B cell (primary cell): Measurements from ENCODE around the gene CTSH. TPM values are rescaled to one million over a fixed set of nuclear protein-coding genes. Genes with fewer than 3 reads are reported as not detected.

ENCODE experiments used
- ATAC-seq: fragments of 200-7000 bp; cut with Tn5 transposase; one replicate; pipeline ENCODE4 v1.10.0; 2021; ENCODE audit warnings: low read depth, mild to moderate bottlenecking, moderate number of reproducible peaks, moderate library complexity
- CTCF ChIA-PET: fragments of 350-600 bp; sonication (Branson Sonifier 250); formaldehyde crosslinking; loops from one replicate; lab custom pipeline; 2021; ENCODE audit warnings: antibody characterized with exemption, inconsistent platforms; lab: Charles Lee
- POLR2A ChIA-PET: fragments of 350-600 bp; sonication (Branson Sonifier 250); formaldehyde crosslinking; loops from one replicate; lab custom pipeline; 2021; ENCODE audit warnings: antibody characterized with exemption; lab: Charles Lee
- DNase-seq: peaks from one replicate; pipeline ENCODE4 v3.0.0; 2013
- H2AFZ ChIP-seq: 2 replicates; pipeline ENCODE4 v1.6.1; 2012; ENCODE audit warnings: mild to moderate bottlenecking, low read depth, low read length; ENCODE audit not compliant: insufficient read depth, poor library complexity, severe bottlenecking
- H3K27ac ChIP-seq, 2 donors: 1 replicate in 1 of 2; 2 replicates in 1 of 2; pipeline ENCODE4 v1.5.1; 2012 to 2013; ENCODE audit warnings: low read length in 2 of 2, mild to moderate bottlenecking in 2 of 2, moderate library complexity in 1 of 2
- H3K27me3 ChIP-seq, 4 experiments: fragments of 200-600 bp in 1 of 4; sonication (generic) in 1 of 4; replicated peaks in 1 of 4; 1 replicate in 2 of 4; 2 replicates in 2 of 4; pipeline versions ENCODE4 v1.6.1 to v1.7.0; 2013 to 2016; ENCODE audit warnings: low read length in 3 of 4, mild to moderate bottlenecking in 2 of 4, mixed read lengths in 1 of 4, moderate library complexity in 1 of 4; ENCODE audit not compliant: insufficient read depth in 4 of 4, control insufficient read depth in 3 of 4; ENCODE audit errors: control extremely low read depth in 1 of 4
- H3K36me3 ChIP-seq, 2 experiments: replicated peaks in 1 of 2; 1 replicate in 1 of 2; 2 replicates in 1 of 2; pipeline versions ENCODE4 v1.6.1 to v1.7.1; 2013; ENCODE audit warnings: low read length in 1 of 2; ENCODE audit not compliant: insufficient read depth in 2 of 2, control insufficient read depth in 1 of 2; ENCODE audit errors: control extremely low read depth in 1 of 2, extremely low read depth in 1 of 2
- H3K4me1 ChIP-seq, 2 donors: fragments of 200-600 bp in 1 of 2; sonication (generic) in 1 of 2; 1 replicate in 1 of 2; 2 replicates in 1 of 2; pipeline versions ENCODE4 v1.5.1 to v1.6.1; 2013 to 2017; ENCODE audit warnings: low read length in 2 of 2; ENCODE audit not compliant: control insufficient read depth in 2 of 2, insufficient read depth in 2 of 2
- H3K4me2 ChIP-seq: replicated peaks from 2 replicates; pipeline ENCODE3; 2012; ENCODE audit warnings: mild to moderate bottlenecking, low read depth, low read length; ENCODE audit not compliant: poor library complexity, severe bottlenecking
- H3K4me3 ChIP-seq, 5 experiments: fragments of 200-600 bp in 1 of 5; sonication (generic) in 1 of 5; 1 replicate in 3 of 5; 2 replicates in 2 of 5; pipeline versions ENCODE4 v1.5.1 to v1.7.0; 2011 to 2016; ENCODE audit warnings: low read length in 4 of 5, mild to moderate bottlenecking in 4 of 5, low read depth in 2 of 5, control low read depth in 1 of 5, moderate library complexity in 1 of 5; ENCODE audit not compliant: insufficient read depth in 1 of 5; ENCODE audit errors: control extremely low read depth in 1 of 5, extremely low read depth in 1 of 5
- H3K79me2 ChIP-seq: fragments of 200-600 bp; sonication (generic); one replicate; pipeline ENCODE4 v1.6.0; 2016; ENCODE audit warnings: low read length; ENCODE audit not compliant: control insufficient read depth, insufficient read depth
- H3K9ac ChIP-seq: fragments of 200-600 bp; sonication (generic); 2 replicates; pipeline ENCODE4 v1.6.1; 2017; ENCODE audit warnings: mild to moderate bottlenecking, low read length, moderate library complexity
- H3K9me3 ChIP-seq, 3 donors: one replicate each; pipeline versions ENCODE4 v1.6.1 to v1.7.1; 2013; ENCODE audit warnings: low read length in 2 of 3; ENCODE audit not compliant: control insufficient read depth in 2 of 3, insufficient read depth in 1 of 3; ENCODE audit errors: control extremely low read depth in 1 of 3
- H4K20me1 ChIP-seq: 2 replicates; pipeline ENCODE4 v1.6.0; 2012; ENCODE audit warnings: mild to moderate bottlenecking, low read length; ENCODE audit not compliant: insufficient read depth, control insufficient read depth, poor library complexity, severe bottlenecking
- H3K27ac Mint-ChIP-seq: one replicate; pipeline ENCODE4 v1.8.0; 2021; ENCODE audit warnings: mixed read lengths
- H3K27me3 Mint-ChIP-seq: one replicate; pipeline ENCODE4 v1.8.0; 2021; ENCODE audit warnings: mixed read lengths
- H3K4me1 Mint-ChIP-seq: one replicate; pipeline ENCODE4 v1.8.0; 2021; ENCODE audit warnings: mixed read lengths
- H3K4me3 Mint-ChIP-seq: one replicate; pipeline ENCODE4 v1.8.0; 2021; ENCODE audit warnings: mixed read lengths
- H3K9me3 Mint-ChIP-seq: one replicate; pipeline ENCODE4 v1.8.0; 2022; ENCODE audit warnings: mixed read lengths; ENCODE audit not compliant: insufficient read depth
- EZH2 ChIP-seq: IDR thresholded peaks from 2 replicates; pipeline ENCODE4 v1.6.1; 2012; ENCODE audit warnings: borderline replicate concordance, low read depth, mild to moderate bottlenecking, moderate library complexity, low read length; ENCODE audit not compliant: insufficient read depth, poor library complexity, severe bottlenecking
- WGBS: methylation state at CpG from one replicate; pipeline ENCODE4 v1.1.5; 2013; ENCODE audit warnings: missing lambda C conversion rate; ENCODE audit not compliant: insufficient coverage; 5-methylcytosine and 5-hydroxymethylcytosine counted together
- intact Hi-C: fragments of 100-400 bp; cut with micrococcal nuclease; formaldehyde crosslinking; loops from one replicate; pipeline ENCODE4 v1.10.0; 2022
- polyA plus RNA-seq: library from polyadenylated mRNA; depleted of rRNA; stranded (reverse); fragments of >200 nt; gene quantifications from 2 replicates; pipeline ENCODE4 v1.2.3, GENCODE V29; 2012
- total RNA-seq, 2 donors: library from RNA; stranded (reverse); fragments of 120-200 nt in 1 of 2; gene quantifications; 1 replicate in 1 of 2; 2 replicates in 1 of 2; pipeline versions ENCODE4 v1.2.3 to v1.2.4, GENCODE V29; 2013 to 2022
- TF ChIP-seq, protein P1 (sequence below): fragments of 200-600 bp; IDR thresholded peaks from one replicate; pipeline ENCODE4 v1.8.0; 2022; ENCODE audit warnings: antibody characterized with exemption, mild to moderate bottlenecking

The CTSH gene
- total and polyA plus RNA-seq, 2 donors (not counting 1 experiment from before 2014, with no cell fraction given), result 399 to 441 TPM

GRCh38 chr15:78955355-78955754, 10.5 kb upstream of the CTSH start:
- DNase-seq (no peak), ATAC-seq (no peak)
- Histone ChIP-seq H3K27me3 (no peaks in the 10 kb centered on the region), H3K79me2 (no peaks in the 10 kb centered on the region), H3K4me2 (no peak overlapping the region), H3K9ac (no peak overlapping the region), H3K9me3 (peaks cover 0 to 5% (median 0%) of the 10 kb centered on the region in 3 donors), H4K20me1 (no peaks in the 10 kb centered on the region), H3K36me3 (no peaks in the 10 kb centered on the region), H2AFZ (no peak overlapping the region), H3K4me3 (no peak overlapping the region), H3K4me1 (peaks cover 15 to 19% of the 10 kb centered on the region in 2 donors), H3K27ac (no peak overlapping the region)
- TF ChIP-seq, protein P1, sequence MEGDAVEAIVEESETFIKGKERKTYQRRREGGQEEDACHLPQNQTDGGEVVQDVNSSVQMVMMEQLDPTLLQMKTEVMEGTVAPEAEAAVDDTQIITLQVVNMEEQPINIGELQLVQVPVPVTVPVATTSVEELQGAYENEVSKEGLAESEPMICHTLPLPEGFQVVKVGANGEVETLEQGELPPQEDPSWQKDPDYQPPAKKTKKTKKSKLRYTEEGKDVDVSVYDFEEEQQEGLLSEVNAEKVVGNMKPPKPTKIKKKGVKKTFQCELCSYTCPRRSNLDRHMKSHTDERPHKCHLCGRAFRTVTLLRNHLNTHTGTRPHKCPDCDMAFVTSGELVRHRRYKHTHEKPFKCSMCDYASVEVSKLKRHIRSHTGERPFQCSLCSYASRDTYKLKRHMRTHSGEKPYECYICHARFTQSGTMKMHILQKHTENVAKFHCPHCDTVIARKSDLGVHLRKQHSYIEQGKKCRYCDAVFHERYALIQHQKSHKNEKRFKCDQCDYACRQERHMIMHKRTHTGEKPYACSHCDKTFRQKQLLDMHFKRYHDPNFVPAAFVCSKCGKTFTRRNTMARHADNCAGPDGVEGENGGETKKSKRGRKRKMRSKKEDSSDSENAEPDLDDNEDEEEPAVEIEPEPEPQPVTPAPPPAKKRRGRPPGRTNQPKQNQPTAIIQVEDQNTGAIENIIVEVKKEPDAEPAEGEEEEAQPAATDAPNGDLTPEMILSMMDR, result no peak
- no peak for TF ChIP-seq EZH2
- WGBS, result 86% methylated on average over 1 of the region's 5 CpGs
- no peak overlapping the region for H3K4me3 Mint-ChIP-seq
- no peaks in the 10 kb centered on the region for H3K27me3 Mint-ChIP-seq
- H3K9me3 Mint-ChIP-seq, result no peaks in the 10 kb centered on the region
- ChIA-PET CTCF (no interaction called here), POLR2A (no interaction called here)
- intact Hi-C loops, result no loop called here
- peaks cover 22% of the 10 kb centered on the region for H3K4me1 Mint-ChIP-seq
- H3K27ac Mint-ChIP-seq, result no peak overlapping the region

DNA sequence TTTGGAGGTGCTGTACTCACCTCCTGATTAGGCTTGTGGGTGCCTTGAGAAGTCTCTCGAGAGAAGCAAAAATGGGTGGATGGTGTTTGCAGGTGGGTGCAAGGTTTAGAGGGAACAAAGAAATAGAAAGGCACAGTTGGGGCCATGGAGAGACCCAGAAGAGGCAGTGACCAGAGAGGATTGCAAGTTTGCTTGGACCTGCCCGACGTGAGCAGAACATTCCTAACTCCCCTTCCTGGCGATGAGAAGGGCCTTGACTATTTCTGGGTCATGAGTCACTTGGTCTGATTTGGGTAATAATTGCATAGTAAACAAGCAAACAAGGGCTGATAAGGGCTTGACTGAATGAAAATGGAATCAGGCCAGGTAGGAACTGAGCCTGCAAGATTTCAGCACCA, 7.0 kb upstream of the CTSH start:
- H3K79me2 ChIP-seq, result no peaks in the 10 kb centered on the region
- no peak for ATAC-seq
- H3K4me3 Mint-ChIP-seq, result peak overlapping the region; percentile 69
- no peaks in the 10 kb centered on the region for H3K27me3 ChIP-seq
- no peaks in the 10 kb centered on the region for H3K36me3 ChIP-seq
- no peak overlapping the region for H3K27ac ChIP-seq
- H3K4me2 ChIP-seq, result peak overlapping the region; percentile 60
- intact Hi-C loops, result no loop called here
- H3K9me3 ChIP-seq, result no peaks in the 10 kb centered on the region
- no peak overlapping the region for H2AFZ ChIP-seq
- peaks cover 15 to 19% of the 10 kb centered on the region in 2 donors for H3K4me1 ChIP-seq
- no peaks in the 10 kb centered on the region for H3K27me3 Mint-ChIP-seq
- ChIA-PET CTCF (no interaction called here), POLR2A (no interaction called here)
- TF ChIP-seq EZH2, result no peak
- TF ChIP-seq, protein P1, result no peak
- no peak overlapping the region for H3K9ac ChIP-seq
- peak overlapping the region in 1 of 5 experiments; percentile 11 for H3K4me3 ChIP-seq
- H3K4me1 Mint-ChIP-seq, result peaks cover 30% of the 10 kb centered on the region
- H3K27ac Mint-ChIP-seq, result peak overlapping the region; percentile 1
- 78% methylated on average over 3 of the region's 4 CpGs for WGBS
- no peak for DNase-seq
- H4K20me1 ChIP-seq, result no peaks in the 10 kb centered on the region
- no peaks in the 10 kb centered on the region for H3K9me3 Mint-ChIP-seq
